Lower lobe of right lung (tissue), 2 donors: ENCODE measurements around the gene RASAL2. TPM values are rescaled to one million over a fixed set of nuclear protein-coding genes. Genes with fewer than 3 reads are reported as not detected.

ENCODE experiments used
- ATAC-seq, 2 donors: fragments of 200-7000 bp; cut with Tn5 transposase; one replicate each; pipeline ENCODE4 v1.9.1; 2020 to 2022; ENCODE audit warnings: mild to moderate bottlenecking in 2 of 2, moderate library complexity in 2 of 2
- DNase-seq: peaks from one replicate; pipeline ENCODE4 v3.0.0-alpha.2; 2020
- H3K27ac ChIP-seq: fragments of 200-600 bp; one replicate; pipeline ENCODE4 v1.8.0; 2022
- H3K27me3 ChIP-seq: fragments of 200-600 bp; one replicate; pipeline ENCODE4 v1.8.0; 2022; ENCODE audit warnings: low read depth
- H3K36me3 ChIP-seq: fragments of 200-600 bp; one replicate; pipeline ENCODE4 v1.8.0; 2022; ENCODE audit warnings: mild to moderate bottlenecking
- H3K4me1 ChIP-seq: fragments of 200-600 bp; one replicate; pipeline ENCODE4 v1.8.0; 2022
- H3K4me3 ChIP-seq: fragments of 200-600 bp; one replicate; pipeline ENCODE4 v1.8.0; 2022; ENCODE audit warnings: mild to moderate bottlenecking
- H3K9me3 ChIP-seq: fragments of 200-600 bp; one replicate; pipeline ENCODE4 v1.8.0; 2022
- intact Hi-C: fragments of 100-400 bp; cut with DNase I; formaldehyde crosslinking; loops from one replicate; pipeline ENCODE4 v1.11.0; 2022
- total RNA-seq: library from RNA; stranded (reverse); fragmentation: NEBNext Ultra II Directional; extraction: Animal tissue kit (Norgen Biotek cat#: 25700); gene quantifications from one replicate; pipeline ENCODE4 v1.2.1, GENCODE V29; 2021
- TF ChIP-seq, protein P1 (sequence below): fragments of 200-600 bp; IDR thresholded peaks from one replicate; pipeline ENCODE4 v1.8.0; 2022; ENCODE audit warnings: antibody characterized with exemption, mild to moderate bottlenecking
- donor health status: DM: no; HTN: yes; CAD: no; lungs with severe emphysema.

The RASAL2 gene
- total RNA-seq, 1 donor from 2014 or later = 48.3 TPM

DNA sequence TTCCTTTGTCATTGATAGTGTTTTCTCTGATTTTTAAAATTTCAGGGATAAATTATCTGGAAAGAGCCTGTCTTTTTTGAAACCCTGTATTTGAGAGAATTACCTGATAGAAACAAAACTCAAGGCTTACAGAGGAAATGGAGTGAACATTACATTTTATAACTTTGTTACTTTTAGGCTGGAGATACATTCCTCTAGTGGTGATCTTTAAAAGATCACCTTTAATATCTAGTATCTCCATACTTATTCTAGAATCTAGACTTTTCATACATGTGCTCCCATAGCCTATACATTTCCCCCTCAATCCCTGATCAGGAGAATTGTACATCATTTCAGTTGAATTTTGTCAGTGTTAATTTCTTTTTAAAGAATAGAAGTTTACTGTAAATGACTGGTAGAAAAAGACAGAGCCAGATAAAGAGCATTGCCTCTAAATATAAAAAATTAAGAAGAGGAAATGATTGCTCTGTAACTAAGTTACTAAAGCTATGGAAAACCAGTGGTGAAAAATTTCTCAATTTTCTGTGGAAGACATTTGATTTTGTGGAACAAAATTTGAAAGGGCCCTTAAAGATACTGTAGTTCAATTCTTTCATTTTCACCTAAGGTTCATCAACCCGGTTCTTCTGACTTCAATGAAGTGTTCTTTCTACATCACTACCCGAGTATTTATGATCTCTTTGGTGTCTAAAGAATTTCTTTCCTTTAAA is 33.7 kb downstream of the RASAL2 start:
- peak overlapping the region; percentile 47 for H3K27ac ChIP-seq
- ATAC-seq = no peak

DNA sequence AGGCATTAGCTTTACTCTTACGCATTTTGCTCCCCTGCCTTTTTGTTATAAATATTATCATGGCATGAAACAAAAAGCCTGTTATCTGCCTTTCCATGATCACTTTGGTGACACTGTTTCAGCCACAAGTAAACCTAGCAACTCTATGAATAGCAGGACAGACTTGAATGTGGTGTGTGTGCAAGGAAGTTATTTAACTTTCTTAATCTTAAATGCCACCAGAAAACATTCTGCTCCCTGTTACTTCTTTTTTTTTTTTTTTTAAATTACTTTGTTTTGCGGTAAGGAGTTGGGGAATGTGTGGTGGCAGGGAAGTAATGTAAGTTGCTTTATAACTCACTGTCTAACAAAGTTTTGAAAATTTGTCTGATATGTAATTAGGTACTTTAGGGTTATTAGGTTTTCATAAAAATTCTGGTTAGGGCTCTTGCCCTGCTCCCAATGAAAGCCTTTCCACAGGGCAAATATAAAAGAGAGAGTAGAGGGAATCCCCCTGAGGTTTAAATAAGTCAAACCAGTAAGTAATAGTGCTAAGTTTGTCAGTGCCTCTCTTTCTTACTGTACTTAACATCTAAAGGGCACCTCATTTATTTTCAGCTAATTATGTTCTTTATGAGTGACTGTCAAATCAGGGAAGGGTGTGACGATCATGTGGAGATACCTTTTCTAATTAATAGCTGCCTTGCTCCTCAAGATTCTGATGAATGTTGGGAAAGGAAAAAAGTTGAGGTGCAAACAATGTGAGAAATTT is 39.5 kb downstream of the RASAL2 start:
- DNase-seq (no peak), ATAC-seq (peak in 1 of 2 donors; percentile 13)
- intact Hi-C loops = no loop called here
- Histone ChIP-seq H3K4me1 (peaks cover 39% of the 10 kb centered on the region), H3K27me3 (no peaks in the 10 kb centered on the region), H3K36me3 (no peaks in the 10 kb centered on the region), H3K27ac (peak overlapping the region; percentile 2), H3K9me3 (no peaks in the 10 kb centered on the region), H3K4me3 (no peak overlapping the region)
- TF ChIP-seq, protein P1, sequence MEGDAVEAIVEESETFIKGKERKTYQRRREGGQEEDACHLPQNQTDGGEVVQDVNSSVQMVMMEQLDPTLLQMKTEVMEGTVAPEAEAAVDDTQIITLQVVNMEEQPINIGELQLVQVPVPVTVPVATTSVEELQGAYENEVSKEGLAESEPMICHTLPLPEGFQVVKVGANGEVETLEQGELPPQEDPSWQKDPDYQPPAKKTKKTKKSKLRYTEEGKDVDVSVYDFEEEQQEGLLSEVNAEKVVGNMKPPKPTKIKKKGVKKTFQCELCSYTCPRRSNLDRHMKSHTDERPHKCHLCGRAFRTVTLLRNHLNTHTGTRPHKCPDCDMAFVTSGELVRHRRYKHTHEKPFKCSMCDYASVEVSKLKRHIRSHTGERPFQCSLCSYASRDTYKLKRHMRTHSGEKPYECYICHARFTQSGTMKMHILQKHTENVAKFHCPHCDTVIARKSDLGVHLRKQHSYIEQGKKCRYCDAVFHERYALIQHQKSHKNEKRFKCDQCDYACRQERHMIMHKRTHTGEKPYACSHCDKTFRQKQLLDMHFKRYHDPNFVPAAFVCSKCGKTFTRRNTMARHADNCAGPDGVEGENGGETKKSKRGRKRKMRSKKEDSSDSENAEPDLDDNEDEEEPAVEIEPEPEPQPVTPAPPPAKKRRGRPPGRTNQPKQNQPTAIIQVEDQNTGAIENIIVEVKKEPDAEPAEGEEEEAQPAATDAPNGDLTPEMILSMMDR = no peak

More for the DNA sequence above, 33.7 kb downstream of the RASAL2 start:
- no peaks in the 10 kb centered on the region for H3K9me3 ChIP-seq
- peaks cover 27% of the 10 kb centered on the region for H3K4me1 ChIP-seq
- intact Hi-C loops = no loop called here
- H3K27me3 ChIP-seq = no peaks in the 10 kb centered on the region
- no peaks in the 10 kb centered on the region for H3K36me3 ChIP-seq
- no peak overlapping the region for H3K4me3 ChIP-seq
- TF ChIP-seq, protein P1 = no peak
- DNase-seq = no peak

DNA sequence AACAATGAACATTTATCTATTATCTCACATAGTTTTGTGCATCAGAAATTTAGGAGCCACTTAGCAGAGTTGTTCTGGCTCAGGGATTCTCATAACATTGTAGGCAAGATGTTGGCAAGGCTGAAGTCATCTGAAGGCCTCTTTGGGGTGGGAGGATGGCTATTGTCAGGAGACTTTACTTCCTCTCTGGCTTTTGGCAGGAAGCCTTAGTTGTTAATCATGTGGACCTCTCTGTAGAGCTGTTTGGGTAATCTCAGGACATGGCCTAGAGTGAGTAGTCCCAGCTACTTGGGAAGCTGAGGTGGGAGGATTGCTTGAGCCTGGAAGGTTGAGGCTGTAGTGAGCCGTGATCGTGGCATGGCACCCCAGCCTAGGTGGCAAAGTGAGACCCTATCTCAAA is 40.2 kb downstream of the RASAL2 start:
- no peak overlapping the region for H3K4me3 ChIP-seq
- peak overlapping the region; percentile 2 for H3K27ac ChIP-seq
- no peaks in the 10 kb centered on the region for H3K27me3 ChIP-seq
- ATAC-seq (peak; percentile 80 to 81), DNase-seq (no peak)
- intact Hi-C loops = no loop called here
- no peaks in the 10 kb centered on the region for H3K9me3 ChIP-seq
- H3K4me1 ChIP-seq = peaks cover 42% of the 10 kb centered on the region
- TF ChIP-seq, protein P1 = no peak
- no peaks in the 10 kb centered on the region for H3K36me3 ChIP-seq

DNA sequence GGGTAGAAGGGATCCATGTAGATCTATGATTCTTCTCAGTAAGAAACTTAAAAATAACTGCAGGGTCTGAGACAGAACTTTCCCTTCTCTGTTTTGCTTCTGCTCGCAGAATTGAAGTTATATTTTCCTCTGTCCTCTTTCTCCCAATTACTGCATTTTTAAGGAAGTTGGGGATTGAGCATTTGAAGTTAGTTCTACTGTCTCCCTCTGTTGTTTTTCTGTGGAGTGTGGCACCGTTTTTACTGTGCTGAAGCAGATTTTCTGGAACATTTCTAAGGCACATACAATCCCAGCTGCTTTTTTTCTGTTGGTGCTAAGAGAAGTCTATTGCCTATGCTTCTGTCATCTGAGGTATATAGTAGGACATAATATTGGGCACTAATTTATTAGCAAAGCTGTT is 43.3 kb downstream of the RASAL2 start:
- Histone ChIP-seq H3K27me3 (no peaks in the 10 kb centered on the region), H3K36me3 (no peaks in the 10 kb centered on the region), H3K9me3 (no peaks in the 10 kb centered on the region), H3K27ac (no peak overlapping the region), H3K4me3 (no peak overlapping the region), H3K4me1 (peaks cover 42% of the 10 kb centered on the region)
- intact Hi-C loops = no loop called here
- DNase-seq (no peak), ATAC-seq (peak in 1 of 2 donors; percentile 36)
- TF ChIP-seq, protein P1 = no peak

DNA sequence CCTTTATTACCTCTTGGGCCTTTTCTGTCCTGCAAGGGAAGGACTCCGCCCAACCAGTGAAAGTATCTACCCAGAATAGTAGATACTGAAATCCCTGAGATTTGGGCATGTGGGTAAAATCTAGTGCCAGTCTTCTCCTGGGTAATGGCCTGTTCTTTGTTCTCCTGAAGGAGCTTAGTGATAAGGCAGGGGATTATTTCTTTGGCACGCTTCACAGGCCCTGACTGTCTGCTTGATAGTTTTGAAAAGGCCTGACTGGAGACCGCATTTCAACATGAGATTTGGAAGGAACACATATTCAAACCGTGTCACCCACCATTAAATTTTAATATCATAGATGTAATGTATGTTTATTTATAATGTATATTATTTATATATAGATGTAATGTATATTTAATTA is 48.9 kb downstream of the RASAL2 start:
- no peak overlapping the region for H3K4me3 ChIP-seq
- ATAC-seq (no peak), DNase-seq (no peak)
- no peaks in the 10 kb centered on the region for H3K36me3 ChIP-seq
- H3K27ac ChIP-seq = no peak overlapping the region
- no peaks in the 10 kb centered on the region for H3K9me3 ChIP-seq
- TF ChIP-seq, protein P1 = no peak
- peaks cover 26% of the 10 kb centered on the region for H3K4me1 ChIP-seq
- intact Hi-C loops = no loop called here
- no peaks in the 10 kb centered on the region for H3K27me3 ChIP-seq
